Measurements from ENCODE around the gene PPP2R2C. TPM values are rescaled to one million over a fixed set of nuclear protein-coding genes. Genes with fewer than 3 reads are reported as not detected.

Gene PPP2R2C
- total RNA-seq, 6 experiments from 2014 or later = 0.14 to 0.25 (median 0.23) TPM; not detected in 2

- DNase-seq = no peak
- Mint-ChIP-seq H3K27ac (no peak overlapping the region), H3K36me3 (ENCODE audit: low read depth) (no peaks in the 10 kb centered on the region), H3K27me3 (ENCODE audit: insufficient read depth) (peaks cover 37% of the 10 kb centered on the region), H3K4me1 (ENCODE audit: low read depth) (no peaks in the 10 kb centered on the region), H3K4me3 (peak overlapping the region; percentile 8; the same call in 1 of the 2 replicates), H3K9me3 (no peaks in the 10 kb centered on the region)
- TF ChIP-seq CTCF (IDR thresholded peaks at IDR 0.05) = no peak
These were observed 957 bp downstream of the PPP2R2C start for GRCh38 chr4:6471307-6472007.

- Mint-ChIP-seq H3K4me3 (peak overlapping the region; percentile 76), H3K27me3 (ENCODE audit: insufficient read depth) (peaks cover 45% of the 10 kb centered on the region), H3K36me3 (ENCODE audit: low read depth) (no peaks in the 10 kb centered on the region), H3K9me3 (no peaks in the 10 kb centered on the region), H3K27ac (peak overlapping the region; percentile 38; the same call in 1 of the 2 replicates), H3K4me1 (ENCODE audit: low read depth) (no peaks in the 10 kb centered on the region)
- no peak for TF ChIP-seq CTCF (IDR thresholded peaks at IDR 0.05)
- peak; percentile 7 for DNase-seq
These were observed 1.7 kb downstream of the PPP2R2C start for GRCh38 chr4:6470502-6471306.

GRCh38 chr4:6469898-6470501, 2.4 kb downstream of the PPP2R2C start:
- TF ChIP-seq CTCF (IDR thresholded peaks at IDR 0.05) = no peak
- Mint-ChIP-seq H3K9me3 (no peaks in the 10 kb centered on the region), H3K27me3 (ENCODE audit: insufficient read depth) (peaks cover 48% of the 10 kb centered on the region), H3K36me3 (ENCODE audit: low read depth) (no peaks in the 10 kb centered on the region), H3K4me1 (ENCODE audit: low read depth) (no peaks in the 10 kb centered on the region; the same call in 1 of the 2 replicates), H3K4me3 (peak overlapping the region; percentile 76), H3K27ac (peak overlapping the region; percentile 38; the same call in 1 of the 2 replicates)
- DNase-seq = no peak

- TF ChIP-seq CTCF (IDR thresholded peaks at IDR 0.05) = no peak
- Mint-ChIP-seq H3K9me3 (no peaks in the 10 kb centered on the region), H3K27me3 (ENCODE audit: insufficient read depth) (peaks cover 48% of the 10 kb centered on the region), H3K27ac (no peak overlapping the region), H3K4me1 (ENCODE audit: low read depth) (no peaks in the 10 kb centered on the region; the same call in 1 of the 2 replicates), H3K36me3 (ENCODE audit: low read depth) (no peaks in the 10 kb centered on the region), H3K4me3 (no peak overlapping the region)
- DNase-seq = no peak
These were observed 3.3 kb downstream of the PPP2R2C start for GRCh38 chr4:6469144-6469543.

GRCh38 chr4:6468376-6468775, 4.0 kb downstream of the PPP2R2C start:
- no peak overlapping the region for H3K4me3 Mint-ChIP-seq

More at GRCh38 chr4:6468376-6468775, 4.0 kb downstream of the PPP2R2C start:
- H3K27ac Mint-ChIP-seq = no peak overlapping the region
- no peaks in the 10 kb centered on the region for H3K36me3 Mint-ChIP-seq (ENCODE audit: low read depth)
- no peak for TF ChIP-seq CTCF (IDR thresholded peaks at IDR 0.05)
- H3K4me1 Mint-ChIP-seq (ENCODE audit: low read depth) = no peaks in the 10 kb centered on the region; the same call in 1 of the 2 replicates
- peaks cover 47% of the 10 kb centered on the region for H3K27me3 Mint-ChIP-seq (ENCODE audit: insufficient read depth)
- DNase-seq = no peak
- H3K9me3 Mint-ChIP-seq = no peaks in the 10 kb centered on the region

Data from HFFc6 (cell line).